Endothelial cell of umbilical vein (primary cell): Measurements from ENCODE around the gene SDC1. TPM values are rescaled to one million over a fixed set of nuclear protein-coding genes. Genes with fewer than 3 reads are reported as not detected.

ENCODE experiments used
- BruUV-seq: library from RNA; stranded (reverse); fragments of 400-500 nt; replicated peaks from 2 replicates; lab custom pipeline; 2021; lab: Mats Ljungman, UMichigan
- CTCF ChIA-PET: fragments of 300-600, 350-600 bp; sonication (Branson Sonifier 250); formaldehyde crosslinking; loops from one replicate; lab custom pipeline; 2021; ENCODE audit warnings: antibody characterized with exemption, inconsistent platforms; lab: Charles Lee
- POLR2A ChIA-PET: fragments of 300-600, 350-600 bp; sonication (Branson Sonifier 250); formaldehyde crosslinking; loops from one replicate; lab custom pipeline; 2021; ENCODE audit warnings: antibody characterized with exemption, inconsistent platforms; lab: Charles Lee
- DNase-seq: peaks from one replicate; pipeline ENCODE4 v3.0.0-alpha.2; 2011; ENCODE audit warnings: low read depth, low spot score
- FAIRE-seq: peaks from 2 replicates; lab custom pipeline; 2011; peaks lifted over from hg19 to GRCh38; lab: Jason Lieb, UNC
- H2AFZ ChIP-seq: 2 replicates; pipeline ENCODE4 v1.6.0; 2012; ENCODE audit warnings: low read depth, low read length, control low read depth, inconsistent platforms
- H3K27ac ChIP-seq: 2 replicates; pipeline ENCODE4 v1.5.1; 2011; ENCODE audit warnings: low read depth, mild to moderate bottlenecking, control low read depth, low read length, moderate library complexity; ENCODE audit not compliant: insufficient read depth
- H3K27me3 ChIP-seq, 2 experiments: 2 replicates each; pipeline versions ENCODE4 v1.6.0 to v1.6.1; 2011; ENCODE audit warnings: low read length in 2 of 2, mixed read lengths in 1 of 2; ENCODE audit not compliant: control insufficient read depth in 2 of 2, insufficient read depth in 2 of 2
- H3K36me3 ChIP-seq, 2 experiments: 2 replicates in 1 of 2; 3 replicates in 1 of 2; pipeline ENCODE4 v1.5.1; 2011; ENCODE audit warnings: low read length in 2 of 2, mild to moderate bottlenecking in 1 of 2, moderate library complexity in 1 of 2; ENCODE audit not compliant: control insufficient read depth in 2 of 2, insufficient read depth in 2 of 2; ENCODE audit errors: extremely low read depth in 1 of 2
- H3K4me1 ChIP-seq: 3 replicates; pipeline ENCODE4 v1.5.1; 2011; ENCODE audit warnings: mild to moderate bottlenecking, low read length; ENCODE audit not compliant: control insufficient read depth, insufficient read depth; ENCODE audit errors: extremely low read depth
- H3K4me2 ChIP-seq: 2 replicates; pipeline ENCODE4 v1.6.1; 2011; ENCODE audit warnings: low read length, control low read depth, mixed read lengths; ENCODE audit not compliant: insufficient read depth
- H3K4me3 ChIP-seq, 3 experiments: fragments of 200-600 bp in 1 of 3; sonication (generic), shearing (Covaris generic) in 1 of 3; replicated peaks in 1 of 3; 2 replicates each; pipeline ENCODE4 v1.5.1; 2011 to 2016; ENCODE audit warnings: control low read depth in 3 of 3, low read length in 3 of 3, mild to moderate bottlenecking in 2 of 3, inconsistent platforms in 1 of 3, low read depth in 1 of 3, moderate library complexity in 1 of 3; ENCODE audit not compliant: insufficient read depth in 1 of 3
- H3K79me2 ChIP-seq: 2 replicates; pipeline ENCODE4 v1.6.0; 2012; ENCODE audit warnings: low read length, inconsistent platforms; ENCODE audit not compliant: control insufficient read depth, insufficient read depth
- H3K9ac ChIP-seq: replicated peaks from 2 replicates; pipeline ENCODE3; 2011; ENCODE audit warnings: low read length, control low read depth; ENCODE audit not compliant: insufficient read depth; ENCODE audit errors: extremely low read depth
- H3K9me1 ChIP-seq: replicated peaks from 3 replicates; pipeline ENCODE4 v1.6.0; 2011; ENCODE audit warnings: mild to moderate bottlenecking, low read length; ENCODE audit not compliant: control insufficient read depth, insufficient read depth; ENCODE audit errors: extremely low read depth
- H3K9me3 ChIP-seq: replicated peaks from 2 replicates; pipeline ENCODE4 v1.5.1; 2012; ENCODE audit warnings: low read length, inconsistent platforms; ENCODE audit not compliant: control insufficient read depth, insufficient read depth
- H4K20me1 ChIP-seq: replicated peaks from 2 replicates; pipeline ENCODE3; 2011; ENCODE audit warnings: mild to moderate bottlenecking, low read length; ENCODE audit not compliant: control insufficient read depth, insufficient read depth; ENCODE audit errors: extremely low read depth
- EZH2 ChIP-seq: IDR thresholded peaks from 2 replicates; pipeline ENCODE4 v1.6.1; 2012; ENCODE audit warnings: borderline replicate concordance, low read depth, mild to moderate bottlenecking, moderate library complexity, low read length, inconsistent platforms; ENCODE audit not compliant: severe bottlenecking
- FOS ChIP-seq: IDR thresholded peaks from 2 replicates; pipeline ENCODE4 v1.6.1; 2011; ENCODE audit warnings: mild to moderate bottlenecking, low read length, moderate library complexity, borderline replicate concordance; ENCODE audit not compliant: insufficient read depth
- GATA2 ChIP-seq: IDR thresholded peaks from 2 replicates; pipeline ENCODE4 v1.7.0; 2011; ENCODE audit warnings: low read depth, mild to moderate bottlenecking, moderate library complexity, mixed read lengths, low read length; ENCODE audit not compliant: insufficient read length, insufficient read depth
- JUN ChIP-seq: IDR thresholded peaks from 2 replicates; pipeline ENCODE4 v1.6.1; 2011; ENCODE audit warnings: borderline replicate concordance, low read depth; ENCODE audit not compliant: insufficient read length, insufficient read depth
- MYC ChIP-seq: IDR thresholded peaks from one replicate; pipeline ENCODE4 v1.6.1; 2011; ENCODE audit warnings: mild to moderate bottlenecking, low read depth, low read length
- POLR2A ChIP-seq: IDR thresholded peaks from 2 replicates; pipeline ENCODE4 v1.6.1; 2012; ENCODE audit warnings: low read depth, mild to moderate bottlenecking, control low read depth, low read length
- POLR2AphosphoS5 ChIP-seq: IDR thresholded peaks from 2 replicates; pipeline ENCODE4 v1.6.1; 2012; ENCODE audit warnings: low read depth, mild to moderate bottlenecking, control low read depth, low read length, moderate library complexity; ENCODE audit not compliant: insufficient read depth
- dilution Hi-C: fragments of 300-500 bp; cut with MboI; formaldehyde crosslinking; loops from one replicate; pipeline ENCODE4 v1.15.0; 2019; ENCODE audit warnings: low sequenced_read_pairs; ENCODE audit not compliant: extremely low pct_ligation_motif_present
- intact Hi-C: fragments of 100-400 bp; cut with micrococcal nuclease; formaldehyde crosslinking; loops from one replicate; pipeline ENCODE4 v1.10.0; 2022
- polyA plus RNA-seq, 4 experiments: library from polyadenylated mRNA; depleted of rRNA in 3 of 4; stranded (reverse) in 3 of 4; unstranded in 1 of 4; fragments of >200 nt; gene quantifications; 2 replicates each; pipeline versions ENCODE4 v1.2.1 to v1.2.3, GENCODE V29; 2011 to 2012; ENCODE audit warnings: missing spikeins in 1 of 4
- total RNA-seq: library from RNA; stranded (reverse); gene quantifications from 2 replicates; pipeline ENCODE4 v1.2.3, GENCODE V29; 2021
- TF ChIP-seq, protein P1 (sequence below), 2 donors: IDR thresholded peaks; 1 replicate in 1 of 2; 2 replicates in 1 of 2; pipeline ENCODE4 v1.5.1; 2011; ENCODE audit warnings: low read length in 2 of 2, mild to moderate bottlenecking in 2 of 2, moderate library complexity in 2 of 2, control low read depth in 1 of 2, inconsistent platforms in 1 of 2, low read depth in 1 of 2; ENCODE audit not compliant: insufficient read depth in 1 of 2; ENCODE audit errors: extremely low read depth in 1 of 2
- TF ChIP-seq, protein P2 (sequence below): IDR thresholded peaks from 2 replicates; pipeline ENCODE4 v1.6.1; 2011; ENCODE audit not compliant: insufficient read depth, insufficient read length

Gene SDC1
- total and polyA plus RNA-seq, 2 donors (not counting 3 experiments of a cell fraction or from before 2014, with no cell fraction given): 3.2 to 4.0 TPM

DNA sequence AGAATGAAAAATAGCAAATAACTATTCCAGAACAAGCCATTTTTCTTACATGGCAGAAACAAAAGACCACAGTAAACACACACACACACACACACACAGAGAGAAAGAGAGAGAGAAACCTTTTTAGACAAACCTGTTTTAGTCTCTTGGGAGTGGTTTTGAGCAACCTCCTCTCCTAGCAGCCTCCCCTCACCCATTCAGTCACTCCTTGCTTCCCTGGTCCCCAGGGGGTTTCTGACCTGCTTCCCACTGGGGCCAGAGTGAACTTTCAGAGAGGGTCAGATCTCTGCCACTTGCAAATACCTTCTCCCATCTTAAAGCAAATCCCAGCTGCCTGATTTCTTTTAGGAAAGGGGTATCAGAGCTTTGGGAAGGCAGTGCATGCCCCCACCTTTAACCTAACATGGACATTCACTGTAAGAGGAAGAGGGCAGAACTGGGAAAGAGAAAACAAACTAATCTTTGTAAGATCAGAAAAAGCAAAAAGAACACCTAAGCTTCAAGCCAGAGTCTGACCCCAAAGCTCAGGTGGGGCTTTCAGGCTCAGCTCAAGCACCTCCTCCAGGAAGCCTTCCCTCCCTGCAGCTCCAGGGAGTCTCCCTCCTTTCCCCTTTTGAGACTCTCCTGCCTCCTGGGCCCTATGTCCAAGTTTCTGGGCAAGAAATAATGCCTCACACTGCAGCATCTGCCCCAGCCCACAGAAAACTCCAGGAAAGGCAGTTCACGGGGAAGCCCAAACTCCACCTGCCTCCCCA, 2.7 kb downstream of the SDC1 start:
- H3K9ac ChIP-seq: no peak overlapping the region
- no peak overlapping the region for H3K4me3 ChIP-seq
- H4K20me1 ChIP-seq: no peaks in the 10 kb centered on the region
- ChIA-PET POLR2A (interaction anchor here (0.6 kb wide), 1 partner anchor 209 kb away, joined by 4 read pairs; no protein-coding TSS in a partner anchor), CTCF (interaction anchor here (2.9 to 4.9 kb wide), 3 partner anchors 8 to 114 kb away, joined by 8 to 76 read pairs (median 42); no protein-coding TSS in a partner anchor)
- H3K27ac ChIP-seq: no peak overlapping the region
- no TSS peak for BruUV-seq
- no peaks in the 10 kb centered on the region for H3K9me3 ChIP-seq
- DNase-seq (no peak), FAIRE-seq (no peak)
- no peaks in the 10 kb centered on the region for H3K79me2 ChIP-seq
- no peaks in the 10 kb centered on the region for H3K9me1 ChIP-seq
- H2AFZ ChIP-seq: no peak overlapping the region
- intact Hi-C loops: loop anchor here (2.0 kb wide), 1 partner anchor 205 kb away; no protein-coding TSS in a partner anchor
- H3K4me2 ChIP-seq: no peak overlapping the region
- H3K4me1 ChIP-seq: peaks cover 6% of the 10 kb centered on the region
- H3K27me3 ChIP-seq: peaks cover 6 to 13% of the 10 kb centered on the region in 2 experiments
- TF ChIP-seq EZH2: peak; percentile 16
- no peak for TF ChIP-seq MYC
- dilution Hi-C loops: no loop called here
- H3K36me3 ChIP-seq: no peaks in the 10 kb centered on the region

DNA sequence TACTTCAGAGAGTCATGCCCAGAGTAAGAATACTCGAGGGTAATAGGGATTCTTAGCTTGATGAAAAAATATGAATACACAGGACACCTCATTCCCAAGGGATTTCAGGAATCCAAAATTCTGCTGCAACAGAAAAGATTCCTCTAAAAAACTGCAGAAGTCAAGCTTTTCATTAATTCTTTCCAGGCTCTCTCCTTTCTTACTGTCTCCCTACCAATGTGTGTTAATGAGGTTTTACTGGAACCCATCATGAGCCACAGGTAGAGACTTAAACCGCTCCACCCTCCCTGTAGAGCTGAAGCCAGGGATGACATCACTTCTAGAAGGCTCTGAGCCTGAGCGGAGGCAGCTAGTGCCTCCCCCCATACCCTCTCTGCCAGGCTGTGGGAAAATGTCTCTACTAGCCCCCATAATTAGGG, 3.4 kb downstream of the SDC1 start:
- no peaks in the 10 kb centered on the region for H4K20me1 ChIP-seq
- no peak overlapping the region for H3K27ac ChIP-seq
- FAIRE-seq: no peak
- peaks cover 6 to 13% of the 10 kb centered on the region in 2 experiments for H3K27me3 ChIP-seq
- intact Hi-C loops: no loop called here
- dilution Hi-C loops: no loop called here
- H2AFZ ChIP-seq: no peak overlapping the region
- H3K9me1 ChIP-seq: no peaks in the 10 kb centered on the region
- H3K79me2 ChIP-seq: no peaks in the 10 kb centered on the region
- TF ChIP-seq, protein P1, sequence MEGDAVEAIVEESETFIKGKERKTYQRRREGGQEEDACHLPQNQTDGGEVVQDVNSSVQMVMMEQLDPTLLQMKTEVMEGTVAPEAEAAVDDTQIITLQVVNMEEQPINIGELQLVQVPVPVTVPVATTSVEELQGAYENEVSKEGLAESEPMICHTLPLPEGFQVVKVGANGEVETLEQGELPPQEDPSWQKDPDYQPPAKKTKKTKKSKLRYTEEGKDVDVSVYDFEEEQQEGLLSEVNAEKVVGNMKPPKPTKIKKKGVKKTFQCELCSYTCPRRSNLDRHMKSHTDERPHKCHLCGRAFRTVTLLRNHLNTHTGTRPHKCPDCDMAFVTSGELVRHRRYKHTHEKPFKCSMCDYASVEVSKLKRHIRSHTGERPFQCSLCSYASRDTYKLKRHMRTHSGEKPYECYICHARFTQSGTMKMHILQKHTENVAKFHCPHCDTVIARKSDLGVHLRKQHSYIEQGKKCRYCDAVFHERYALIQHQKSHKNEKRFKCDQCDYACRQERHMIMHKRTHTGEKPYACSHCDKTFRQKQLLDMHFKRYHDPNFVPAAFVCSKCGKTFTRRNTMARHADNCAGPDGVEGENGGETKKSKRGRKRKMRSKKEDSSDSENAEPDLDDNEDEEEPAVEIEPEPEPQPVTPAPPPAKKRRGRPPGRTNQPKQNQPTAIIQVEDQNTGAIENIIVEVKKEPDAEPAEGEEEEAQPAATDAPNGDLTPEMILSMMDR (IDR thresholded peaks at IDR 0.05; ENCODE audit: extremely low read depth in 1 of 2, insufficient read depth in 1 of 2, low read depth in 1 of 2, low read length in 2 of 2): no peak
- TF ChIP-seq JUN (no peak), GATA2 (no peak), FOS (no peak), EZH2 (no peak), MYC (no peak), POLR2A (no peak), POLR2AphosphoS5 (no peak)
- TF ChIP-seq, protein P2, sequence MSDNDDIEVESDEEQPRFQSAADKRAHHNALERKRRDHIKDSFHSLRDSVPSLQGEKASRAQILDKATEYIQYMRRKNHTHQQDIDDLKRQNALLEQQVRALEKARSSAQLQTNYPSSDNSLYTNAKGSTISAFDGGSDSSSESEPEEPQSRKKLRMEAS: no peak
- H3K9ac ChIP-seq: no peak overlapping the region
- no peak overlapping the region for H3K4me3 ChIP-seq
- peaks cover 6% of the 10 kb centered on the region for H3K4me1 ChIP-seq
- DNase-seq: no peak
- ChIA-PET POLR2A (no interaction called here), CTCF (interaction anchor here (1.0 kb wide), 1 partner anchor 9 kb away, joined by 4 read pairs; no protein-coding TSS in a partner anchor)
- H3K4me2 ChIP-seq: no peak overlapping the region
- BruUV-seq: no TSS peak
- no peaks in the 10 kb centered on the region for H3K36me3 ChIP-seq
- H3K9me3 ChIP-seq: no peaks in the 10 kb centered on the region
